Gastrocnemius medialis (tissue), 4 donors: ENCODE data around the gene TRAM2. TPM values are rescaled to one million over a fixed set of nuclear protein-coding genes. Genes with fewer than 3 reads are reported as not detected.

Experiments used
- ATAC-seq, 2 donors: fragments of 150-250 bp; one replicate each; pipeline ENCODE4 v1.9.1; 2016
- DNase-seq, 2 donors: peaks; one replicate each; pipeline ENCODE4 v3.0.0-alpha.2; 2019
- H3K27ac ChIP-seq, 4 donors: fragments of 200-600 bp; sonication (generic); 1 replicate in 1 of 4; 2 replicates in 3 of 4; pipeline ENCODE4 v1.5.1; 2016 to 2018; ENCODE audit warnings: mild to moderate bottlenecking in 2 of 4, moderate library complexity in 1 of 4
- H3K27me3 ChIP-seq, 3 donors: fragments of 200-600 bp; sonication (generic) in 2 of 3; 1 replicate in 1 of 3; 2 replicates in 2 of 3; pipeline versions ENCODE4 v1.5.1 to v1.6.0; 2016 to 2019; ENCODE audit warnings: mild to moderate bottlenecking in 1 of 3, moderate library complexity in 1 of 3
- H3K36me3 ChIP-seq, 2 donors: fragments of 200-600 bp; sonication (generic) in 1 of 2; one replicate each; pipeline ENCODE4 v1.5.1; 2017 to 2018
- H3K4me1 ChIP-seq, 2 donors: fragments of 200-600 bp; sonication (generic) in 1 of 2; one replicate each; pipeline ENCODE4 v1.5.1; 2016 to 2017; ENCODE audit warnings: mild to moderate bottlenecking in 2 of 2
- H3K4me3 ChIP-seq, 4 donors: fragments of 200-600 bp; sonication (generic) in 3 of 4; 1 replicate in 1 of 4; 2 replicates in 3 of 4; pipeline ENCODE4 v1.5.1; 2016 to 2019; ENCODE audit warnings: mild to moderate bottlenecking in 2 of 4
- H3K9me3 ChIP-seq, 3 donors: fragments of 200-600 bp; sonication (generic) in 2 of 3; 1 replicate in 1 of 3; 2 replicates in 2 of 3; pipeline ENCODE4 v1.5.1; 2016 to 2019
- POLR2A ChIP-seq, 2 donors: fragments of 450-650 bp; IDR thresholded peaks; one replicate each; pipeline ENCODE4 v1.6.1; 2017; ENCODE audit warnings: antibody characterized with exemption in 2 of 2, mild to moderate bottlenecking in 2 of 2, moderate library complexity in 2 of 2
- in situ Hi-C, 4 donors: fragments of 200-750 bp; cut with MboI; loops; one replicate each; pipeline versions ENCODE4 v1.15.0 to v1.8.0; 2017; ENCODE audit warnings: low sequenced_read_pairs in 4 of 4
- intact Hi-C: fragments of 100-400 bp; cut with DNase I; formaldehyde crosslinking; loops from one replicate; pipeline ENCODE4 v1.15.1; 2023; ENCODE audit warnings: low total_unique reads
- total RNA-seq, 4 donors: library from RNA; depleted of rRNA; stranded (reverse); fragments of >200 nt; gene quantifications; one replicate each; pipeline versions ENCODE4 v1.1.0 to v1.2.3, GENCODE V29; 2016
- TF ChIP-seq, protein P1 (sequence below), 5 experiments: fragments of 450-650 bp in 3 of 5; fragments of 200-600 bp in 2 of 5; sonication (generic) in 2 of 5; IDR thresholded peaks in 4 of 5; conservative IDR thresholded peaks in 1 of 5; 1 replicate in 4 of 5; 2 replicates in 1 of 5; pipeline ENCODE4 v1.5.1; 2016 to 2019; ENCODE audit warnings: antibody characterized with exemption in 5 of 5, mild to moderate bottlenecking in 3 of 5, moderate library complexity in 3 of 5

Gene TRAM2
- total RNA-seq, 4 donors from 2014 or later, result 2.4 to 4.5 (median 3.6) TPM

DNA sequence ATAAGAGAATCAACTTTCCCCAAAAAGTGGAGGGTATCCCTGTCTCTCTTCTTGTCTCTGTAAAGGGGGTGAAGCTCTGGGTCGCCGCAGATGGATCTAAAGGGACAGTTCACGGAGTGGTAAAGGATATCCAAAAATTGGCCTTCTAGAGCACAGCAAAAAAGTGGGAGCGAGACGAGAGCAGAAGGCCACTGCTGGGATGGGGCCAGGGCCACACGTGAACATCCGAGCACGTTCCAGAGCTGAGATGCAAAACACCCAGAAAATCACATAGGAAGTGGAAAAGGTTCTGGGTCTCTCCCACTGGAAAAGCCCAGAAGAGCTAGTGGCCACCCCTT lies 837 bp downstream of the TRAM2 start:
- H3K4me3 ChIP-seq, result peak overlapping the region; percentile 72 to 82 (median 79)
- peak overlapping the region; percentile 72 to 95 (median 90) for H3K27ac ChIP-seq
- intact Hi-C loops (loop anchor here (5.0 kb wide), 1 partner anchor 294 kb away; the partner anchor contains the start of gene MCM3), in situ Hi-C loops (loop anchor here in 2 of 4 donors (10.0 to 25.0 kb wide), 3 partner anchors 61 to 289 kb away; partner anchors contain the start of gene MCM3 (in 1 of the 2))
- H3K4me1 ChIP-seq, result peaks cover 29 to 32% of the 10 kb centered on the region in 2 donors
- DNase-seq (peak in 1 of 2 donors; percentile 20), ATAC-seq (no peak)
- H3K27me3 ChIP-seq, result no peaks in the 10 kb centered on the region
- H3K36me3 ChIP-seq, result no peaks in the 10 kb centered on the region
- TF ChIP-seq POLR2A (IDR thresholded peaks at IDR 0.05), result no peak
- TF ChIP-seq, protein P1, sequence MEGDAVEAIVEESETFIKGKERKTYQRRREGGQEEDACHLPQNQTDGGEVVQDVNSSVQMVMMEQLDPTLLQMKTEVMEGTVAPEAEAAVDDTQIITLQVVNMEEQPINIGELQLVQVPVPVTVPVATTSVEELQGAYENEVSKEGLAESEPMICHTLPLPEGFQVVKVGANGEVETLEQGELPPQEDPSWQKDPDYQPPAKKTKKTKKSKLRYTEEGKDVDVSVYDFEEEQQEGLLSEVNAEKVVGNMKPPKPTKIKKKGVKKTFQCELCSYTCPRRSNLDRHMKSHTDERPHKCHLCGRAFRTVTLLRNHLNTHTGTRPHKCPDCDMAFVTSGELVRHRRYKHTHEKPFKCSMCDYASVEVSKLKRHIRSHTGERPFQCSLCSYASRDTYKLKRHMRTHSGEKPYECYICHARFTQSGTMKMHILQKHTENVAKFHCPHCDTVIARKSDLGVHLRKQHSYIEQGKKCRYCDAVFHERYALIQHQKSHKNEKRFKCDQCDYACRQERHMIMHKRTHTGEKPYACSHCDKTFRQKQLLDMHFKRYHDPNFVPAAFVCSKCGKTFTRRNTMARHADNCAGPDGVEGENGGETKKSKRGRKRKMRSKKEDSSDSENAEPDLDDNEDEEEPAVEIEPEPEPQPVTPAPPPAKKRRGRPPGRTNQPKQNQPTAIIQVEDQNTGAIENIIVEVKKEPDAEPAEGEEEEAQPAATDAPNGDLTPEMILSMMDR (IDR thresholded peaks at IDR 0.05 in 4 of 5, conservative IDR thresholded peaks at IDR 0.05 in 1 of 5), result no peak
- no peaks in the 10 kb centered on the region for H3K9me3 ChIP-seq

DNA sequence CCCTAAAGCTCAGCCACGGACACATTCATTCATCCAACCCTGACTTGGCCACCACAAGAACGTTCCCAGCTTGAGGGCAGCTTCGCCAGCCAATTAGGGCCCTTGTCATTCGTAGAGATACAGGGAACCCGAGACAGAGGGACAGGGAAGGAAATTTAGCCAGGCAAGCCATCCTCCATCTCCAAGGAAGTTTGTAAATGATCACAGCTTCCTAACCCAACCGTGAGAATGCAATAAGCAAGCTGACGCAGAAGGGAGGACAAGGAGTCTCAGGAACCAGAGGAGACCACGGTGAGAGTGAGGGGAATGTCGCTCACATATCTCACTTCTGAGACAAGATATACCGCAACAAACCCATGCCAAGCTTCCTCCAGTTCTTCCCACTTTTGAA lies 1.4 kb downstream of the TRAM2 start:
- Histone ChIP-seq H3K9me3 (no peaks in the 10 kb centered on the region), H3K4me1 (peaks cover 30 to 36% of the 10 kb centered on the region in 2 donors), H3K27ac (peak overlapping the region; percentile 72 to 95 (median 90)), H3K36me3 (no peaks in the 10 kb centered on the region), H3K27me3 (no peaks in the 10 kb centered on the region), H3K4me3 (peak overlapping the region; percentile 72 to 82 (median 79))
- intact Hi-C loops, result loop anchor here (5.0 kb wide), 1 partner anchor 293 kb away; the partner anchor contains the start of gene MCM3
- no peak for ATAC-seq
- in situ Hi-C loops, result loop anchor here in 2 of 4 donors (10.0 to 25.0 kb wide), 3 partner anchors 61 to 288 kb away; partner anchors contain the start of gene MCM3 (in 1 of the 2)
- TF ChIP-seq, protein P1 (IDR thresholded peaks at IDR 0.05 in 4 of 5, conservative IDR thresholded peaks at IDR 0.05 in 1 of 5), result no peak
- no peak for TF ChIP-seq POLR2A (IDR thresholded peaks at IDR 0.05)
- DNase-seq, result no peak

DNA sequence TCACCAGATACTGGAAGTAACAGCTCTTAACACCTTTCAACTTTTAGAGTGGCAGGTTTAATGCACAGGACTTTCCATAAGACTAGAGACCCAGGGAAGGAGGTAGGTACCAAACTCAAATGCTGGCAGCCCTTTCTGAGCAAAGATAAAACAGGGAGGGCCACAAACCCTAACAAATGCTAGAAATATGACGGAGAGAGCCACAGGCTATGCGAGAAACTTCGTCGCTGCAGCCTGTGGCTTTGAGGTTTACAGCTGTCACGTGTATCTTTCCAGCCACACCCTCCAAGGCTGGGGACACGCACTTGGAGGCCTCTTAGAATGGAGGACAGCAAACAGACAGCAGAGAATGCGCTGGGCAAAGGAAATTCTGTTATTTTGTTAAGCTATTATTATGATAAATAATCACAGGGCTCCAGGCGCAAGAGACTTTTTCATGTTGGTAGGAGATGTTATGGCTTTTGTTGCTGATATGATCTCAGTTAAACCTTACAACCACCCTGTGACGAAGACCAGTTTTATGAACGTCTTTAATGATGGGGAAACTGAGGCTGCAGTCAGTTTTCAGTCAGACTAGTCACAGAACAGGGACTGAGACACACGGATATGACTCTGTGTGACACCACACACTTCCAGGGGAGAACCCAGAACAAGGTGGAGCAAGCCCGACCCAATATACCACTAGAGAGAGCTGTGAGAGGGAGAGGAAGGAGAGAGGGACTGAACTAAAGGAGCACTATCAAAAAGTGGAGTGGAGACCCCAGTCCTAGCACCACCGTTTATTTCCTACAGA lies 2.0 kb downstream of the TRAM2 start:
- Histone ChIP-seq H3K9me3 (no peaks in the 10 kb centered on the region), H3K27ac (peak overlapping the region; percentile 72 to 95 (median 90)), H3K4me1 (peaks cover 36 to 41% of the 10 kb centered on the region in 2 donors), H3K27me3 (no peaks in the 10 kb centered on the region), H3K36me3 (no peaks in the 10 kb centered on the region), H3K4me3 (peak overlapping the region; percentile 72 to 82 (median 79))
- in situ Hi-C loops, result loop anchor here in 2 of 4 donors (10.0 to 25.0 kb wide), 3 partner anchors 60 to 288 kb away; partner anchors contain the start of gene MCM3 (in 1 of the 2)
- DNase-seq (peak; percentile 33 to 38), ATAC-seq (no peak)
- intact Hi-C loops, result loop anchor here (5.0 kb wide), 1 partner anchor 293 kb away; the partner anchor contains the start of gene MCM3
- no peak for TF ChIP-seq POLR2A (IDR thresholded peaks at IDR 0.05)
- TF ChIP-seq, protein P1 (IDR thresholded peaks at IDR 0.05 in 4 of 5, conservative IDR thresholded peaks at IDR 0.05 in 1 of 5), result no peak

DNA sequence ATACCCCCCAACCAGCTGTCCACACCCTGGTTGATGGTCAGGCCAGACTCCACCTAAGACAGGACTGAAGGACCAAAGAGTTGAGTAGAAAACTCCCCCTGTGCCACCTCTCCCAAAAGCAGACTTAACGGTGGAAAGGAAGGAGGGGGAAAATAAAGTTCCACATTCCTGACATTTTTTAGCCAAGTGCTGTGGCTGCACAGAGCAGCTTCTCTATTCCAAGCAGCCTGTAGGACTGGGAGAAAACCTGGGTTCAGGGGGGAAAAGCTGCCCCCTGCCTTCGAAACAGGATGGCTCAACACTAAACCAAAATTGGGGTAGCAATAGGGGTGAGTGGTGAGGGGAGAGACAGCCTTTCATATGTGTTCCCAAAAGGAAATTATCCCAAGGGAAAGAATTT lies 3.6 kb downstream of the TRAM2 start:
- Histone ChIP-seq H3K4me1 (peaks cover 43 to 47% of the 10 kb centered on the region in 2 donors), H3K36me3 (no peaks in the 10 kb centered on the region), H3K27me3 (no peaks in the 10 kb centered on the region), H3K27ac (peak overlapping the region in 2 of 4 donors; percentile 25 to 95), H3K4me3 (no peak overlapping the region), H3K9me3 (no peaks in the 10 kb centered on the region)
- in situ Hi-C loops (loop anchor here in 1 of 4 donors (10.0 kb wide), 1 partner anchor 58 kb away; no protein-coding TSS in a partner anchor), intact Hi-C loops (no loop called here)
- DNase-seq (no peak), ATAC-seq (no peak)
- TF ChIP-seq POLR2A (IDR thresholded peaks at IDR 0.05), result no peak
- TF ChIP-seq, protein P1 (IDR thresholded peaks at IDR 0.05 in 4 of 5, conservative IDR thresholded peaks at IDR 0.05 in 1 of 5), result no peak
